K562 (cell line): Measurements from ENCODE around the gene TIGD4. TPM values are rescaled to one million over a fixed set of nuclear protein-coding genes. Genes with fewer than 3 reads are reported as not detected.

ENCODE experiments used
- ATAC-seq: fragments of 200-7000 bp; cut with Tn5 transposase; 3 replicates; pipeline ENCODE4 v1.9.1; 2020; ENCODE audit warnings: moderate library complexity
- BruUV-seq: library from RNA; stranded (reverse); fragments of 400-500 nt; replicated peaks from 2 replicates; lab custom pipeline; 2021; lab: Mats Ljungman, UMichigan
- CTCF ChIA-PET: fragments of 300-600 bp; formaldehyde crosslinking; extraction: SDS; loops from one replicate; lab custom pipeline; 2021; ENCODE audit warnings: low intra/inter-chr PET ratio; lab: Yijun Ruan, JAX
- POLR2A ChIA-PET: fragments of 300-600, 350-650 bp; sonication (Branson Sonifier 250); formaldehyde crosslinking; extraction: SDS; loops from one replicate; lab custom pipeline; 2021; ENCODE audit warnings: antibody characterized with exemption, inconsistent platforms; lab: Yijun Ruan, JAX
- DNase-seq, 4 experiments: peaks; one replicate each; pipeline versions ENCODE4 v3.0.0 to v3.0.0-alpha.2; 2011 to 2018; ENCODE audit warnings: low spot score in 3 of 4, mixed read lengths in 3 of 4; ENCODE audit errors: extremely low read depth in 1 of 4
- FAIRE-seq: peaks from 2 replicates; lab custom pipeline; 2011; peaks lifted over from hg19 to GRCh38; lab: Jason Lieb, UNC
- H2AFZ ChIP-seq: 2 replicates; pipeline ENCODE4 v1.6.0; 2011; ENCODE audit warnings: low read depth, low read length, control low read depth, inconsistent platforms
- H3K27ac ChIP-seq: fragments of 200-600 bp; 3 replicates; pipeline ENCODE4 v1.8.0; 2011; ENCODE audit warnings: low read depth, mild to moderate bottlenecking, control low read depth, inconsistent platforms, low read length, moderate library complexity, mixed read lengths; ENCODE audit errors: extremely low read depth
- H3K27me3 ChIP-seq, 2 experiments: fragments of 300-600 bp in 1 of 2; 2 replicates in 1 of 2; 3 replicates in 1 of 2; pipeline versions ENCODE4 v1.6.0 to v1.8.0; 2011; ENCODE audit warnings: inconsistent platforms in 2 of 2, low read length in 2 of 2, mild to moderate bottlenecking in 1 of 2, mixed read lengths in 1 of 2, moderate library complexity in 1 of 2; ENCODE audit not compliant: control insufficient read depth in 2 of 2, insufficient read depth in 2 of 2
- H3K36me3 ChIP-seq: fragments of 300-600 bp; 3 replicates; pipeline ENCODE4 v1.8.0; 2011; ENCODE audit warnings: mild to moderate bottlenecking, low read length, inconsistent platforms; ENCODE audit not compliant: control insufficient read depth, insufficient read depth
- H3K4me1 ChIP-seq, 2 experiments: fragments of 200-600 bp in 1 of 2; replicated peaks in 1 of 2; 2 replicates in 1 of 2; 3 replicates in 1 of 2; pipeline versions ENCODE4 v1.5.1 to v1.8.0; 2011; ENCODE audit warnings: inconsistent platforms in 2 of 2, low read length in 2 of 2, mild to moderate bottlenecking in 1 of 2, mixed read lengths in 1 of 2, moderate library complexity in 1 of 2; ENCODE audit not compliant: control insufficient read depth in 2 of 2, insufficient read depth in 2 of 2
- H3K4me2 ChIP-seq: 2 replicates; pipeline ENCODE4 v1.6.1; 2011; ENCODE audit warnings: low read length, control low read depth, inconsistent platforms, mixed read lengths; ENCODE audit not compliant: insufficient read depth
- H3K4me3 ChIP-seq: fragments of 200-600 bp; sonication (generic), shearing (Covaris generic); 2 replicates; pipeline ENCODE4 v1.5.1; 2016; ENCODE audit warnings: control low read depth, inconsistent platforms
- H3K79me2 ChIP-seq: fragments of 200-600 bp; 3 replicates; pipeline ENCODE4 v1.8.0; 2011; ENCODE audit warnings: low read length, inconsistent platforms; ENCODE audit not compliant: control insufficient read depth, insufficient read depth
- H3K9ac ChIP-seq, 2 experiments: 2 replicates each; pipeline versions ENCODE4 v1.6.0 to v1.6.1; 2011; ENCODE audit warnings: low read depth in 2 of 2, low read length in 2 of 2, control low read depth in 1 of 2, inconsistent platforms in 1 of 2, mild to moderate bottlenecking in 1 of 2, mixed read lengths in 1 of 2; ENCODE audit not compliant: insufficient read depth in 1 of 2
- H3K9me1 ChIP-seq: one replicate; pipeline ENCODE4 v1.6.0; 2011; ENCODE audit warnings: inconsistent platforms, mild to moderate bottlenecking, low read length, moderate library complexity; ENCODE audit not compliant: control insufficient read depth, insufficient read depth
- H3K9me3 ChIP-seq: replicated peaks from 2 replicates; pipeline ENCODE4 v1.5.1; 2011; ENCODE audit warnings: low read depth, low read length, inconsistent platforms; ENCODE audit not compliant: control insufficient read depth, insufficient read depth
- H4K20me1 ChIP-seq: replicated peaks from 2 replicates; pipeline ENCODE4 v1.6.1; 2011; ENCODE audit warnings: low read length, inconsistent platforms, mixed read lengths; ENCODE audit not compliant: control insufficient read depth, insufficient read depth
- ARID3B ChIP-seq: fragments of 250-450 bp; sonication (Bioruptor Pico); IDR thresholded peaks from 2 replicates; pipeline ENCODE4 v1.4.0; 2020; ENCODE audit warnings: borderline replicate concordance
- CHD2 ChIP-seq: IDR thresholded peaks from 2 replicates; pipeline ENCODE4 v1.6.1; 2011; ENCODE audit warnings: low read depth, low read length
- DACH1 ChIP-seq: fragments of 450-650 bp; IDR thresholded peaks from 2 replicates; pipeline ENCODE4 v1.6.1; 2018; ENCODE audit not compliant: partially characterized antibody
- E4F1 ChIP-seq: fragments of 250-450 bp; sonication (Bioruptor Pico); IDR thresholded peaks from 2 replicates; pipeline ENCODE4 v1.5.0; 2021; ENCODE audit warnings: mild to moderate bottlenecking, borderline replicate concordance
- ELF4 ChIP-seq: fragments of 450-650 bp; formaldehyde crosslinking; IDR thresholded peaks from 2 replicates; pipeline ENCODE4 v1.4.0; 2022; ENCODE audit warnings: missing genetic modification characterization
- NONO ChIP-seq, 2 experiments: fragments of 200-400 bp in 1 of 2; fragments of 450-650 bp in 1 of 2; formaldehyde crosslinking in 1 of 2; IDR thresholded peaks; 2 replicates each; pipeline ENCODE4 v1.6.1; 2017; ENCODE audit warnings: low read depth in 2 of 2, mild to moderate bottlenecking in 2 of 2, moderate library complexity in 2 of 2, low read length in 1 of 2
- PKNOX1 ChIP-seq: fragments of 450-650 bp; IDR thresholded peaks from 2 replicates; pipeline ENCODE4 v1.6.1; 2016
- PRDM10 ChIP-seq: fragments of 450-650 bp; IDR thresholded peaks from 2 replicates; pipeline ENCODE4 v1.6.1; 2018; ENCODE audit not compliant: partially characterized antibody
- SMAD2 ChIP-seq: fragments of 150-350 bp; IDR thresholded peaks from 2 replicates; pipeline ENCODE4 v1.6.1; 2014; ENCODE audit warnings: low read depth, mild to moderate bottlenecking, low read length
- ZBTB17 ChIP-seq: fragments of 450-650 bp; formaldehyde crosslinking; IDR thresholded peaks from 2 replicates; pipeline ENCODE4 v1.4.0; 2020; ENCODE audit warnings: mild to moderate bottlenecking
- ZNF511 ChIP-seq: sonication (generic); formaldehyde crosslinking; IDR thresholded peaks from 2 replicates; pipeline ENCODE4 v1.8.0; 2022; ENCODE audit warnings: mild to moderate bottlenecking, missing genetic modification reagents
- WGBS: fragments of 100-300 bp; shearing (Covaris generic); methylation state at CpG from one replicate; pipeline ENCODE4 v1.1.6; 2016; ENCODE audit warnings: low coverage, mixed read lengths; ENCODE audit not compliant: insufficient coverage; ENCODE audit errors: missing lambda C conversion rate; 5-methylcytosine and 5-hydroxymethylcytosine counted together
- in situ Hi-C: fragments of 300-500 bp; cut with MboI; formaldehyde crosslinking; loops from 4 replicates; pipeline ENCODE4 v1.15.0; 2018; ENCODE audit warnings: inconsistent platforms, mixed read lengths
- intact Hi-C: fragments of 100-400 bp; cut with micrococcal nuclease; formaldehyde crosslinking; loops from 2 replicates; pipeline ENCODE4 v1.14.2; 2022
- polyA plus RNA-seq, 8 experiments: library from polyadenylated mRNA; depleted of rRNA in 4 of 8; stranded (reverse) in 5 of 8; unstranded in 3 of 8; fragments of >200 nt; fragmentation: Nextera tagmentation in 2 of 8; fragmentation: Illumina TruSeq in 1 of 8; extraction: Ambion mirVana in 2 of 8; extraction: Trizol in 1 of 8; gene quantifications; 2 replicates each; pipeline versions ENCODE4 v1.2.1 to v1.2.3, GENCODE V29; 2011 to 2014; ENCODE audit warnings: inconsistent platforms in 1 of 8, missing spikeins in 1 of 8
- total RNA-seq, 7 experiments: library from RNA; depleted of rRNA in 6 of 7; stranded (reverse); fragments of >200 nt in 6 of 7; fragmentation: Illumina TruSeq in 2 of 7; extraction: Trizol in 2 of 7; gene quantifications; 2 replicates each; pipeline versions ENCODE4 v1.2.1 to v1.2.3, GENCODE V29; 2011 to 2021; ENCODE audit warnings: low replicate concordance in 1 of 7

TIGD4 gene
- total and polyA plus RNA-seq, 9 of the 15 experiments (the other 6 are each of a cell fraction or from before 2014, with no cell fraction given), result 0.07 to 0.28 (median 0.18) TPM

GRCh38 chr4:152795891-152796290 is 16.4 kb upstream of the TIGD4 start (continued):
- no peak for TF ChIP-seq E4F1
- no peak for TF ChIP-seq SMAD2
- no peak for TF ChIP-seq NONO (IDR thresholded peaks at IDR 0.05; ENCODE audit: low read depth in 2 of 2, low read length in 1 of 2)
- TF ChIP-seq, all 486 proteins: peak for 0

- Histone ChIP-seq H3K27me3 (no peaks in the 10 kb centered on the region), H3K4me3 (no peak overlapping the region), H2AFZ (no peak overlapping the region), H3K36me3 (peaks cover 4% of the 10 kb centered on the region; the same call in 1 of the 3 replicates), H3K9me1 (no peaks in the 10 kb centered on the region), H4K20me1 (no peaks in the 10 kb centered on the region; the same call in 1 of the 2 replicates), H3K27ac (no peak overlapping the region), H3K4me1 (peaks cover 0 to 2% of the 10 kb centered on the region in 2 experiments; a peak in 2 of 5 replicates), H3K4me2 (no peak overlapping the region), H3K79me2 (peaks cover 29% of the 10 kb centered on the region), H3K9ac (no peak overlapping the region), H3K9me3 (no peaks in the 10 kb centered on the region)
- ATAC-seq (no peak), DNase-seq (no peak), FAIRE-seq (no peak)
- BruUV-seq, result no TSS peak
- in situ Hi-C loops, result no loop called here
- ChIA-PET POLR2A (no interaction called here), CTCF (no interaction called here)
- WGBS, result 100% methylated on average over 1 of the region's 1 CpG
- intact Hi-C loops, result no loop called here
- TF ChIP-seq PKNOX1 (no peak), ARID3B (CRISPR knock-in tag) (no peak), DACH1 (no peak), PRDM10 (no peak), ZBTB17 (no peak), CHD2 (no peak), ZNF511 (CRISPR knock-in tag) (no peak), ELF4 (CRISPR knock-in tag) (no peak)
These were observed 7.1 kb upstream of the TIGD4 start for GRCh38 chr4:152786627-152787026.
